Neural cell (in vitro differentiated cells): ENCODE data around the gene SLC12A5. TPM values are rescaled to one million over a fixed set of nuclear protein-coding genes. Genes with fewer than 3 reads are reported as not detected.

Experiments used
- H2AFZ ChIP-seq: fragments of 200-600, 300-800 bp; sonication (generic), shearing (Covaris generic); 2 replicates; pipeline ENCODE4 v1.6.0; 2014; ENCODE audit warnings: low read depth, mild to moderate bottlenecking, antibody characterized with exemption, low read length, moderate library complexity
- H3F3A ChIP-seq: fragments of 200-600 bp; shearing (Covaris generic); 2 replicates; pipeline ENCODE4 v1.6.1; 2016; ENCODE audit warnings: mild to moderate bottlenecking, moderate library complexity, mixed read lengths, antibody characterized with exemption, low read length; ENCODE audit not compliant: insufficient read depth, poor library complexity, severe bottlenecking
- H3K27ac ChIP-seq: fragments of 200-600, 300-800 bp; sonication (generic), shearing (Covaris generic); 2 replicates; pipeline ENCODE4 v1.5.1; 2014; ENCODE audit warnings: mild to moderate bottlenecking, low read length, moderate library complexity
- H3K27me3 ChIP-seq: fragments of 300-800, 200-600 bp; sonication (generic), shearing (Covaris generic); 2 replicates; pipeline ENCODE4 v1.6.0; 2014; ENCODE audit warnings: mild to moderate bottlenecking, low read depth, low read length, moderate library complexity; ENCODE audit not compliant: insufficient read depth
- H3K36me3 ChIP-seq: fragments of 300-800, 200-600 bp; sonication (generic), shearing (Covaris generic); 2 replicates; pipeline ENCODE4 v1.5.1; 2014; ENCODE audit warnings: mild to moderate bottlenecking, antibody characterized with exemption, low read length, moderate library complexity; ENCODE audit not compliant: insufficient read depth
- H3K4me2 ChIP-seq: fragments of 300-800, 200-600 bp; sonication (generic), shearing (Covaris generic); 2 replicates; pipeline ENCODE4 v1.6.0; 2014; ENCODE audit warnings: mild to moderate bottlenecking, low read length
- H3K4me3 ChIP-seq: fragments of 300-800, 200-600 bp; sonication (generic), shearing (Covaris generic); 2 replicates; pipeline ENCODE4 v1.5.1; 2014; ENCODE audit warnings: mild to moderate bottlenecking, low read length, moderate library complexity
- H3K79me2 ChIP-seq: fragments of 200-600 bp; shearing (Covaris generic); replicated peaks from 2 replicates; pipeline ENCODE4 v1.6.0; 2014; ENCODE audit warnings: mild to moderate bottlenecking, low read length, moderate library complexity; ENCODE audit not compliant: insufficient read depth
- H3K9ac ChIP-seq: fragments of 300-800, 200-600 bp; sonication (generic), shearing (Covaris generic); 2 replicates; pipeline ENCODE4 v1.6.1; 2016; ENCODE audit warnings: mild to moderate bottlenecking, low read length, mixed read lengths
- H3K9me2 ChIP-seq: fragments of 200-600 bp; shearing (Covaris generic); 2 replicates; pipeline ENCODE4 v1.6.1; 2016; ENCODE audit warnings: mild to moderate bottlenecking, low read length, mixed read lengths; ENCODE audit not compliant: insufficient read depth
- H3K9me3 ChIP-seq: fragments of 200-600, 300-800 bp; sonication (generic), shearing (Covaris generic); 2 replicates; pipeline ENCODE4 v1.6.1; 2016; ENCODE audit warnings: mild to moderate bottlenecking, mixed run types, low read length, moderate library complexity, mixed read lengths
- H4K20me1 ChIP-seq: fragments of 200-600 bp; shearing (Covaris generic); 2 replicates; pipeline ENCODE4 v1.6.1; 2016; ENCODE audit warnings: mild to moderate bottlenecking, mixed run types; ENCODE audit not compliant: insufficient read depth
- CTCF ChIP-seq: fragments of 450-650 bp; IDR thresholded peaks from 2 replicates; pipeline ENCODE4 v1.5.1; 2014; ENCODE audit warnings: antibody characterized with exemption, mild to moderate bottlenecking, moderate library complexity; ENCODE audit not compliant: poor library complexity, severe bottlenecking
- EP300 ChIP-seq: fragments of 450-650 bp; conservative IDR thresholded peaks from 2 replicates; pipeline ENCODE4 v1.6.1; 2014; ENCODE audit warnings: antibody characterized with exemption, mild to moderate bottlenecking, moderate library complexity; ENCODE audit not compliant: poor library complexity, severe bottlenecking
- EZH2 ChIP-seq: fragments of 200-600, 300-800 bp; shearing (Covaris generic), sonication (generic); IDR thresholded peaks from 2 replicates; pipeline ENCODE4 v1.6.1; 2014; ENCODE audit warnings: antibody characterized with exemption, low read length, borderline replicate concordance, mild to moderate bottlenecking; ENCODE audit not compliant: insufficient read depth, poor library complexity, severe bottlenecking
- MXI1 ChIP-seq: fragments of 450-650 bp; conservative IDR thresholded peaks from 2 replicates; pipeline ENCODE4 v1.6.1; 2014; ENCODE audit warnings: antibody characterized with exemption, mild to moderate bottlenecking; ENCODE audit not compliant: poor library complexity, severe bottlenecking
- POLR2AphosphoS5 ChIP-seq: IDR thresholded peaks from 2 replicates; pipeline ENCODE4 v1.6.1; 2012
- RAD21 ChIP-seq: fragments of 450-650 bp; conservative IDR thresholded peaks from 2 replicates; pipeline ENCODE4 v1.6.1; 2014; ENCODE audit warnings: antibody characterized with exemption, mild to moderate bottlenecking, moderate library complexity
- REST ChIP-seq: IDR thresholded peaks from 2 replicates; pipeline ENCODE4 v1.6.1; 2012; ENCODE audit warnings: borderline replicate concordance
- SMC3 ChIP-seq: fragments of 450-650 bp; conservative IDR thresholded peaks from 2 replicates; pipeline ENCODE4 v1.6.1; 2014; ENCODE audit warnings: antibody characterized with exemption, mild to moderate bottlenecking, moderate library complexity; ENCODE audit not compliant: poor library complexity
- TAF1 ChIP-seq: IDR thresholded peaks from 2 replicates; pipeline ENCODE4 v1.6.1; 2012; ENCODE audit warnings: low read depth
- polyA plus RNA-seq: library from polyadenylated mRNA; depleted of rRNA; stranded (reverse); fragments of >200 nt; gene quantifications from 2 replicates; pipeline ENCODE4 v1.2.3, GENCODE V29; 2014

SLC12A5 gene
- polyA plus RNA-seq, 1 donor from 2014 or later = 53.1 TPM

GRCh38 chr20:45998761-45999160 lies 30.3 kb upstream of the SLC12A5 start:
- no peak overlapping the region for H3K4me2 ChIP-seq
- H3K4me3 ChIP-seq = no peak overlapping the region
- H3F3A ChIP-seq = no peaks in the 10 kb centered on the region
- H3K79me2 ChIP-seq = no peaks in the 10 kb centered on the region
- H3K9me3 ChIP-seq = no peaks in the 10 kb centered on the region
- TF ChIP-seq SMC3 (no peak), TAF1 (no peak), REST (no peak), EP300 (no peak), MXI1 (no peak), EZH2 (no peak), CTCF (no peak), RAD21 (no peak), POLR2AphosphoS5 (no peak)
- no peak overlapping the region for H2AFZ ChIP-seq
- H4K20me1 ChIP-seq = no peaks in the 10 kb centered on the region
- H3K27me3 ChIP-seq = no peaks in the 10 kb centered on the region
- H3K9me2 ChIP-seq = no peaks in the 10 kb centered on the region
- no peak overlapping the region for H3K27ac ChIP-seq
- no peaks in the 10 kb centered on the region for H3K36me3 ChIP-seq
- H3K9ac ChIP-seq = no peak overlapping the region

- H3K9me2 ChIP-seq = no peaks in the 10 kb centered on the region
- no peak overlapping the region for H2AFZ ChIP-seq
- H3K4me3 ChIP-seq = no peak overlapping the region
- H3F3A ChIP-seq = no peaks in the 10 kb centered on the region
- no peak overlapping the region for H3K4me2 ChIP-seq
- H3K79me2 ChIP-seq = no peaks in the 10 kb centered on the region
- H3K36me3 ChIP-seq = no peaks in the 10 kb centered on the region
- H3K27ac ChIP-seq = peak overlapping the region; percentile 24
- no peaks in the 10 kb centered on the region for H3K27me3 ChIP-seq
- H3K9ac ChIP-seq = no peak overlapping the region
- TF ChIP-seq SMC3 = no peak
- TF ChIP-seq EZH2 = no peak
- no peak for TF ChIP-seq MXI1
- no peak for TF ChIP-seq POLR2AphosphoS5
- TF ChIP-seq EP300 = no peak
- H4K20me1 ChIP-seq = no peaks in the 10 kb centered on the region
- no peaks in the 10 kb centered on the region for H3K9me3 ChIP-seq
Measured at GRCh38 chr20:45999557-46000261, 29.3 kb upstream of the SLC12A5 start.
